HCT116 (cell line): ENCODE measurements around the gene C12orf57. TPM values are rescaled to one million over a fixed set of nuclear protein-coding genes. Genes with fewer than 3 reads are reported as not detected.

Source experiments
- ATAC-seq: fragments of 200-7000 bp; cut with Tn5 transposase; 2 replicates; pipeline ENCODE4 v1.9.1; 2020; ENCODE audit warnings: mild to moderate bottlenecking, moderate library complexity
- BruUV-seq: library from RNA; stranded (reverse); fragments of 400-500 nt; replicated peaks from 2 replicates; lab custom pipeline; 2021; lab: Mats Ljungman, UMichigan
- CTCF ChIA-PET: fragments of 300-600 bp; sonication (Branson Sonifier 250); formaldehyde crosslinking; loops from one replicate; lab custom pipeline; 2021; ENCODE audit warnings: antibody characterized with exemption; lab: Charles Lee
- POLR2A ChIA-PET: fragments of 300-600, 350-600 bp; sonication (Branson Sonifier 250); formaldehyde crosslinking; loops from one replicate; lab custom pipeline; 2021; ENCODE audit warnings: antibody characterized with exemption; lab: Charles Lee
- RAD21 ChIA-PET, 2 experiments: fragments of 300-600 bp; sonication (Branson Sonifier 250); formaldehyde crosslinking; loops; one replicate each; lab custom pipeline; 2023; ENCODE audit warnings: low total read pairs in 2 of 2; ENCODE audit not compliant: uncharacterized antibody in 2 of 2, unreplicated experiment in 2 of 2, low non-redundant PET in 1 of 2; lab: Charles Lee
- DNase-seq: peaks from one replicate; pipeline ENCODE4 v3.0.0-alpha.2; 2010; ENCODE audit warnings: low read depth, low spot score
- H2AFZ ChIP-seq: fragments of 200-600 bp; shearing (Covaris generic), sonication (generic); 2 replicates; pipeline ENCODE4 v1.6.1; 2017; ENCODE audit warnings: low read depth, mixed run types, mixed read lengths, antibody characterized with exemption, low read length; ENCODE audit not compliant: poor library complexity, severe bottlenecking
- H3K27ac ChIP-seq: 2 replicates; pipeline ENCODE4 v1.5.1; 2012; ENCODE audit warnings: low read depth, low read length
- H3K27me3 ChIP-seq: fragments of 200-600 bp; sonication (generic); 2 replicates; pipeline ENCODE4 v1.6.1; 2016; ENCODE audit warnings: mixed run types, low read length, mixed read lengths; ENCODE audit not compliant: insufficient read depth
- H3K36me3 ChIP-seq, 2 experiments: fragments of 200-500 bp in 1 of 2; fragments of 200-600 bp in 1 of 2; sonication (Bioruptor generic) in 1 of 2; sonication (generic) in 1 of 2; 2 replicates each; pipeline versions ENCODE4 v1.5.1 to v1.6.1; 2014 to 2016; ENCODE audit warnings: low read length in 2 of 2, inconsistent platforms in 1 of 2, mixed read lengths in 1 of 2, mixed run types in 1 of 2; ENCODE audit not compliant: insufficient read depth in 2 of 2, control insufficient read depth in 1 of 2
- H3K4me1 ChIP-seq, 2 experiments: fragments of 200-600 bp in 1 of 2; sonication (generic) in 1 of 2; 2 replicates each; pipeline versions ENCODE4 v1.5.1 to v1.6.1; 2012 to 2017; ENCODE audit warnings: low read length in 2 of 2, inconsistent platforms in 1 of 2, mild to moderate bottlenecking in 1 of 2, mixed read lengths in 1 of 2, mixed run types in 1 of 2, moderate library complexity in 1 of 2; ENCODE audit not compliant: insufficient read depth in 2 of 2, control insufficient read depth in 1 of 2
- H3K4me2 ChIP-seq: fragments of 200-600 bp; sonication (generic); 2 replicates; pipeline ENCODE4 v1.6.1; 2017; ENCODE audit warnings: mixed run types, low read length, mixed read lengths
- H3K4me3 ChIP-seq, 2 experiments: fragments of 200-600 bp in 1 of 2; sonication (generic) in 1 of 2; replicated peaks in 1 of 2; 2 replicates each; pipeline ENCODE4 v1.5.1; 2011 to 2016; ENCODE audit warnings: low read length in 2 of 2, control low read depth in 1 of 2, low read depth in 1 of 2, mild to moderate bottlenecking in 1 of 2, mixed read lengths in 1 of 2, mixed run types in 1 of 2
- H3K79me2 ChIP-seq: fragments of 200-600 bp; sonication (generic); 2 replicates; pipeline ENCODE4 v1.6.1; 2017; ENCODE audit warnings: mild to moderate bottlenecking, mixed run types, low read length, moderate library complexity, mixed read lengths; ENCODE audit not compliant: insufficient read depth
- H3K9ac ChIP-seq: fragments of 200-600 bp; sonication (generic); 2 replicates; pipeline ENCODE4 v1.6.1; 2016; ENCODE audit warnings: low read length, mixed read lengths
- H3K9me2 ChIP-seq: fragments of 200-600 bp; sonication (generic), shearing (Covaris generic); 2 replicates; pipeline ENCODE4 v1.6.1; 2017; ENCODE audit warnings: mixed run types, mild to moderate bottlenecking, moderate library complexity; ENCODE audit not compliant: insufficient read depth
- H3K9me3 ChIP-seq, 2 experiments: fragments of 200-500 bp in 1 of 2; fragments of 200-600 bp in 1 of 2; sonication (Bioruptor generic) in 1 of 2; sonication (generic) in 1 of 2; 2 replicates each; pipeline ENCODE4 v1.6.1; 2014 to 2017; ENCODE audit warnings: low read length in 2 of 2, mixed read lengths in 2 of 2, inconsistent platforms in 1 of 2, low read depth in 1 of 2, mild to moderate bottlenecking in 1 of 2, mixed run types in 1 of 2, moderate library complexity in 1 of 2; ENCODE audit not compliant: control insufficient read depth in 1 of 2, insufficient read depth in 1 of 2
- H4K20me1 ChIP-seq: fragments of 200-600 bp; sonication (generic), shearing (Covaris generic); 2 replicates; pipeline ENCODE4 v1.6.1; 2017; ENCODE audit warnings: mixed run types, mild to moderate bottlenecking, moderate library complexity; ENCODE audit not compliant: insufficient read depth
- ATF3 ChIP-seq: IDR thresholded peaks from 2 replicates; pipeline ENCODE4 v1.6.1; 2012
- CEBPB ChIP-seq: IDR thresholded peaks from 2 replicates; pipeline ENCODE4 v1.6.1; 2012; ENCODE audit warnings: low read depth
- EZH2 ChIP-seq: fragments of 200-600 bp; sonication (generic); IDR thresholded peaks from 2 replicates; pipeline ENCODE4 v1.6.1; 2017; ENCODE audit warnings: antibody characterized with exemption, mixed run types
- MAX ChIP-seq: IDR thresholded peaks from 2 replicates; pipeline ENCODE4 v1.6.1; 2012
- RAD21 ChIP-seq: IDR thresholded peaks from 2 replicates; pipeline ENCODE4 v1.6.1; 2012; ENCODE audit warnings: low read depth, mild to moderate bottlenecking
- SIN3A ChIP-seq: IDR thresholded peaks from 2 replicates; pipeline ENCODE4 v1.6.1; 2012; ENCODE audit warnings: low read depth
- SRF ChIP-seq: IDR thresholded peaks from 2 replicates; pipeline ENCODE4 v1.6.1; 2012; ENCODE audit warnings: low read depth
- ZBTB33 ChIP-seq: IDR thresholded peaks from 2 replicates; pipeline ENCODE4 v1.6.1; 2011; ENCODE audit warnings: mild to moderate bottlenecking, low read length, moderate library complexity; ENCODE audit not compliant: insufficient replicate concordance; ENCODE audit errors: extremely low read depth
- ZNF274 ChIP-seq: fragments of 200-500 bp; sonication (Bioruptor generic); IDR thresholded peaks from 2 replicates; pipeline ENCODE4 v1.6.1; 2014; ENCODE audit warnings: mild to moderate bottlenecking, low read depth, low read length, inconsistent platforms
- intact Hi-C: fragments of 100-400 bp; cut with micrococcal nuclease; formaldehyde crosslinking; loops from 2 replicates; pipeline ENCODE4 v1.10.0; 2022
- total RNA-seq: library from RNA; stranded (reverse); gene quantifications from one replicate; pipeline ENCODE4 v1.2.1, GENCODE V29; 2021; ENCODE audit not compliant: unreplicated experiment

Gene C12orf57
- total RNA-seq, 1 experiment from 2014 or later: 202 TPM

GRCh38 chr12:6977653-6978052, 33.8 kb downstream of the C12orf57 start (continued):
- no peak for TF ChIP-seq ATF3

- Histone ChIP-seq H3K36me3 (peaks cover 57 to 63% of the 10 kb centered on the region in 2 experiments), H2AFZ (no peak overlapping the region), H3K27me3 (no peaks in the 10 kb centered on the region), H3K9me2 (no peaks in the 10 kb centered on the region), H3K4me1 (no peaks in the 10 kb centered on the region), H3K9ac (no peak overlapping the region), H3K27ac (0 out of 2 replicates have a peak overlapping the region, but pooled peaks have one; percentile 27), H4K20me1 (no peaks in the 10 kb centered on the region), H3K9me3 (no peaks in the 10 kb centered on the region), H3K4me3 (no peak overlapping the region), H3K4me2 (no peak overlapping the region), H3K79me2 (peaks cover 16% of the 10 kb centered on the region)
- no TSS peak for BruUV-seq
- CTCF ChIA-PET: interaction anchor here (0.5 to 1.0 kb wide), 2 partner anchors 13 to 75 kb away, joined by 3 read pairs; no protein-coding TSS in a partner anchor
- DNase-seq (no peak), ATAC-seq (0 out of 2 replicates have a peak, but pooled peaks have one; percentile 8)
- POLR2A ChIA-PET: interaction anchor here (1.4 kb wide), 1 partner anchor 130 kb away, joined by 3 read pairs; the partner anchor contains the start of gene C1RL
- TF ChIP-seq MAX (no peak), EZH2 (no peak), ZBTB33 (no peak), SRF (no peak), SIN3A (no peak), RAD21 (no peak), ZNF274 (no peak), ATF3 (no peak), CEBPB (no peak)
- intact Hi-C loops: no loop called here
- RAD21 ChIA-PET: no interaction called here
Observed at GRCh38 chr12:6978188-6978587, 34.4 kb downstream of the C12orf57 start.
